H9 (cell line): ENCODE data around the gene DSC1. TPM values are rescaled to one million over a fixed set of nuclear protein-coding genes. Genes with fewer than 3 reads are reported as not detected.

Experiments used
- DNase-seq: peaks from one replicate; pipeline ENCODE4 v3.0.0-alpha.2; 2017
- H2AFZ ChIP-seq: one replicate; pipeline ENCODE4 v1.6.1; 2013; ENCODE audit warnings: mild to moderate bottlenecking, low read length, control low read depth, moderate library complexity
- H2AK5ac ChIP-seq: 2 replicates; pipeline ENCODE4 v1.6.1; 2013; ENCODE audit warnings: low read length, control low read depth, mixed read lengths; ENCODE audit not compliant: insufficient read length
- H2BK120ac ChIP-seq: one replicate; pipeline ENCODE4 v1.6.1; 2013; ENCODE audit warnings: low read depth, mild to moderate bottlenecking, low read length, control low read depth, inconsistent platforms; ENCODE audit not compliant: poor library complexity, severe bottlenecking
- H2BK12ac ChIP-seq: 2 replicates; pipeline ENCODE4 v1.6.1; 2013; ENCODE audit warnings: low read length, control low read depth, mixed read lengths, low read depth; ENCODE audit not compliant: insufficient read length
- H2BK15ac ChIP-seq: 2 replicates; pipeline ENCODE4 v1.6.1; 2013; ENCODE audit warnings: low read depth, low read length, control low read depth
- H2BK20ac ChIP-seq: one replicate; pipeline ENCODE4 v1.6.1; 2013; ENCODE audit warnings: low read depth, mild to moderate bottlenecking, low read length, control low read depth, inconsistent platforms; ENCODE audit not compliant: poor library complexity, severe bottlenecking
- H2BK5ac ChIP-seq: 2 replicates; pipeline ENCODE4 v1.6.1; 2013; ENCODE audit warnings: low read length, control low read depth, mixed read lengths; ENCODE audit not compliant: insufficient read length
- H3K14ac ChIP-seq: 2 replicates; pipeline ENCODE4 v1.6.1; 2013; ENCODE audit warnings: low read length, control low read depth; ENCODE audit not compliant: insufficient read depth
- H3K18ac ChIP-seq: 2 replicates; pipeline ENCODE4 v1.6.1; 2013; ENCODE audit warnings: low read depth, mild to moderate bottlenecking, mixed read lengths, low read length, control low read depth; ENCODE audit not compliant: insufficient read length
- H3K23ac ChIP-seq: 2 replicates; pipeline ENCODE4 v1.6.1; 2013; ENCODE audit warnings: low read length, control low read depth, mixed read lengths, low read depth; ENCODE audit not compliant: insufficient read length
- H3K23me2 ChIP-seq: 2 replicates; pipeline ENCODE4 v1.6.1; 2013; ENCODE audit warnings: low read depth, mild to moderate bottlenecking, mixed read lengths, low read length, control low read depth; ENCODE audit not compliant: insufficient read length, poor library complexity, severe bottlenecking
- H3K27ac ChIP-seq: 2 replicates; pipeline ENCODE4 v1.5.1; 2013; ENCODE audit warnings: low read length, control low read depth, mixed read lengths, low read depth; ENCODE audit not compliant: insufficient read length
- H3K27me3 ChIP-seq: 2 replicates; pipeline ENCODE4 v1.6.1; 2013; ENCODE audit warnings: low read length, control low read depth, inconsistent platforms; ENCODE audit not compliant: insufficient read depth
- H3K4ac ChIP-seq: 2 replicates; pipeline ENCODE4 v1.6.1; 2013; ENCODE audit warnings: low read depth, mild to moderate bottlenecking, control low read depth, inconsistent platforms, low read length, moderate library complexity
- H3K4me1 ChIP-seq: 2 replicates; pipeline ENCODE4 v1.6.1; 2013; ENCODE audit warnings: low read length, control low read depth, inconsistent platforms; ENCODE audit not compliant: insufficient read depth
- H3K4me2 ChIP-seq: 2 replicates; pipeline ENCODE4 v1.6.1; 2013; ENCODE audit warnings: low read length, control low read depth, mixed read lengths; ENCODE audit not compliant: insufficient read length, insufficient read depth
- H3K56ac ChIP-seq: 2 replicates; pipeline ENCODE4 v1.6.1; 2013; ENCODE audit warnings: low read depth, mild to moderate bottlenecking, mixed read lengths, low read length, control low read depth; ENCODE audit not compliant: insufficient read length
- H3K79me1 ChIP-seq: 2 replicates; pipeline ENCODE4 v1.6.1; 2013; ENCODE audit warnings: low read depth, mild to moderate bottlenecking, moderate library complexity, low read length, control low read depth, inconsistent platforms; ENCODE audit not compliant: insufficient read depth, poor library complexity, severe bottlenecking
- H3K79me2 ChIP-seq: 2 replicates; pipeline ENCODE4 v1.6.1; 2013; ENCODE audit warnings: low read length, control low read depth, inconsistent platforms; ENCODE audit not compliant: insufficient read depth
- H3K9ac ChIP-seq: 2 replicates; pipeline ENCODE4 v1.6.1; 2013; ENCODE audit warnings: low read length, control low read depth, mixed read lengths; ENCODE audit not compliant: insufficient read length; ENCODE audit errors: extremely low read depth
- H3K9me3 ChIP-seq: one replicate; pipeline ENCODE4 v1.6.1; 2013; ENCODE audit warnings: low read depth, low read length, inconsistent platforms; ENCODE audit not compliant: control insufficient read depth
- H3T11ph ChIP-seq: one replicate; pipeline ENCODE4 v1.6.1; 2013; ENCODE audit warnings: mild to moderate bottlenecking, low read length, control low read depth, inconsistent platforms
- H4K20me1 ChIP-seq: one replicate; pipeline ENCODE4 v1.6.1; 2013; ENCODE audit not compliant: control insufficient read depth, insufficient read length, insufficient read depth
- H4K5ac ChIP-seq: 2 replicates; pipeline ENCODE4 v1.6.1; 2013; ENCODE audit warnings: low read depth, mild to moderate bottlenecking, mixed read lengths, low read length, control low read depth; ENCODE audit not compliant: insufficient read length
- H4K8ac ChIP-seq: replicated peaks from 2 replicates; pipeline ENCODE4 v1.6.1; 2013; ENCODE audit warnings: low read length, control low read depth, mixed read lengths, low read depth; ENCODE audit not compliant: insufficient read length
- H4K91ac ChIP-seq: 2 replicates; pipeline ENCODE4 v1.6.1; 2013; ENCODE audit warnings: low read depth, mild to moderate bottlenecking, moderate library complexity, mixed read lengths, low read length, control low read depth; ENCODE audit not compliant: insufficient read length
- H3K27ac Mint-ChIP-seq, 3 experiments: 2 replicates in 2 of 3; 3 replicates in 1 of 3; pipeline ENCODE4 v1.8.0; 2020 to 2021; ENCODE audit warnings: mixed read lengths in 3 of 3, mild to moderate bottlenecking in 1 of 3, moderate library complexity in 1 of 3
- H3K27me3 Mint-ChIP-seq: 2 replicates; pipeline ENCODE4 v1.8.0; 2021; ENCODE audit warnings: low read depth, mild to moderate bottlenecking, moderate library complexity, mixed read lengths
- H3K36me3 Mint-ChIP-seq, 3 experiments: 2 replicates in 2 of 3; 3 replicates in 1 of 3; pipeline ENCODE4 v1.8.0; 2020 to 2021; ENCODE audit warnings: low read depth in 3 of 3, mixed read lengths in 3 of 3; ENCODE audit not compliant: insufficient read depth in 1 of 3
- H3K4me1 Mint-ChIP-seq, 2 experiments: 2 replicates each; pipeline ENCODE4 v1.8.0; 2020; ENCODE audit warnings: mixed read lengths in 2 of 2
- H3K4me3 Mint-ChIP-seq, 2 experiments: 2 replicates in 1 of 2; 3 replicates in 1 of 2; pipeline ENCODE4 v1.8.0; 2020 to 2021; ENCODE audit warnings: mild to moderate bottlenecking in 2 of 2, mixed read lengths in 2 of 2, moderate library complexity in 1 of 2
- H3K9me3 Mint-ChIP-seq, 2 experiments: 2 replicates in 1 of 2; 3 replicates in 1 of 2; pipeline ENCODE4 v1.8.0; 2020; ENCODE audit warnings: mild to moderate bottlenecking in 2 of 2, mixed read lengths in 2 of 2, moderate library complexity in 1 of 2
- CTCF ChIP-seq: fragments of 200-600 bp; sonication (generic); conservative IDR thresholded peaks from 3 replicates; pipeline ENCODE4 v1.8.0; 2021; ENCODE audit warnings: antibody characterized with exemption, mild to moderate bottlenecking
- WGBS: extraction: QIAGEN DNeasy Blood & Tissue Kit; methylation state at CpG from one replicate; pipeline ENCODE4 v1.1.7; 2013; ENCODE audit warnings: missing lambda C conversion rate, low lambda C conversion rate, mixed read lengths; ENCODE audit not compliant: insufficient read length; ENCODE audit errors: extremely low coverage; 5-methylcytosine and 5-hydroxymethylcytosine counted together
- total RNA-seq: library from RNA; stranded (reverse); gene quantifications from 2 replicates; pipeline ENCODE4 v1.2.1, GENCODE V29; 2021

Gene DSC1
- total RNA-seq, 1 experiment from 2014 or later = not detected

DNA sequence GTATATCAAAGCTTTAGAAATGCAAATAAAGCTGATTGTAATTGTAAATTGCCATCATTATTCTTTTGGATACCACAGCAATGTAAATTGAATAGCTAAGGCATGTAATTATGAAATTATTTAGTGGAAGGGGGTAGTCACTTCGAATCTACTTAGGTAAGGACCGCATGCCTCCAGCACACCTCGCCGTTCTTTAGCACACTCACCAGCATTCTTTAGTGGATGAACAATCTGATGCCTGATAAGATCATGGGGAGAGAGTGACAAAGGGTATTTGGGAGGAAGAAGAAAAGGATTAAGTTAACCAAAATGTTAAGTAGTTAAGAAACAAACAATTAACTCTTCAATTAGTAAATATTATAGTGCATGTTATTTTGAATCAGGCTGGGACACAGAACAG lies 46.4 kb upstream of the DSC1 start:
- Histone ChIP-seq H4K8ac (no peak overlapping the region), H2BK15ac (no peak overlapping the region), H3K9ac (no peak overlapping the region), H2BK12ac (no peak overlapping the region), H3K27me3 (no peaks in the 10 kb centered on the region), H3K18ac (no peak overlapping the region), H3K79me2 (no peaks in the 10 kb centered on the region), H3T11ph (no peak overlapping the region), H2AFZ (no peak overlapping the region), H2BK120ac (no peak overlapping the region), H3K27ac (no peak overlapping the region), H4K20me1 (no peaks in the 10 kb centered on the region), H3K79me1 (no peaks in the 10 kb centered on the region), H2AK5ac (no peak overlapping the region), H3K56ac (no peak overlapping the region), H3K23ac (no peak overlapping the region), H3K23me2 (no peaks in the 10 kb centered on the region), H4K91ac (no peak overlapping the region), H3K4me1 (no peaks in the 10 kb centered on the region; the same call in 1 of the 2 replicates), H3K14ac (no peak overlapping the region), H4K5ac (no peak overlapping the region), H3K4ac (no peak overlapping the region), H2BK5ac (no peak overlapping the region), H3K9me3 (no peaks in the 10 kb centered on the region), H2BK20ac (no peak overlapping the region), H3K4me2 (no peak overlapping the region)
- Mint-ChIP-seq H3K27ac (peak overlapping the region in 1 of 3 experiments; percentile 0; a peak in 3 of 7 replicates), H3K4me3 (no peak overlapping the region), H3K9me3 (peaks cover 0 to 5% of the 10 kb centered on the region in 2 experiments; a peak in 2 of 5 replicates), H3K36me3 (peaks cover 0 to 5% (median 0%) of the 10 kb centered on the region in 3 experiments; a peak in 2 of 7 replicates), H3K27me3 (no peaks in the 10 kb centered on the region), H3K4me1 (peaks cover 22 to 30% of the 10 kb centered on the region in 2 experiments)
- no peak for TF ChIP-seq CTCF
- WGBS = no CpG with 5 or more reads among the region's 4 CpGs
- no peak for DNase-seq
